Keratinocyte (primary cell): ENCODE results near the gene QPCTL. TPM values are rescaled to one million over a fixed set of nuclear protein-coding genes. Genes with fewer than 3 reads are reported as not detected.

Experiments used
- DNase-seq: peaks from one replicate; pipeline ENCODE4 v3.0.0-alpha.2; 2011; ENCODE audit warnings: low read depth, missing footprints, low spot score
- FAIRE-seq: peaks from 2 replicates; lab custom pipeline; 2011; peaks lifted over from hg19 to GRCh38; lab: Jason Lieb, UNC
- H2AFZ ChIP-seq: 2 replicates; pipeline ENCODE4 v1.6.0; 2012; ENCODE audit warnings: low read length, control low read depth, inconsistent platforms; ENCODE audit not compliant: control insufficient read depth
- H3K27ac ChIP-seq: 2 replicates; pipeline ENCODE4 v1.5.1; 2011; ENCODE audit warnings: low read length; ENCODE audit not compliant: control insufficient read depth, insufficient read depth
- H3K27me3 ChIP-seq: 3 replicates; pipeline ENCODE4 v1.6.0; 2011; ENCODE audit warnings: low read length; ENCODE audit not compliant: control insufficient read depth, insufficient read depth; ENCODE audit errors: extremely low read depth
- H3K36me3 ChIP-seq, 2 experiments: 2 replicates in 1 of 2; 3 replicates in 1 of 2; pipeline ENCODE4 v1.5.1; 2011; ENCODE audit warnings: low read length in 2 of 2, mild to moderate bottlenecking in 1 of 2; ENCODE audit not compliant: control insufficient read depth in 2 of 2, insufficient read depth in 2 of 2; ENCODE audit errors: extremely low read depth in 1 of 2
- H3K4me1 ChIP-seq: 3 replicates; pipeline ENCODE4 v1.5.1; 2011; ENCODE audit warnings: low read length; ENCODE audit not compliant: control insufficient read depth, insufficient read depth; ENCODE audit errors: extremely low read depth
- H3K4me2 ChIP-seq: 3 replicates; pipeline ENCODE4 v1.6.0; 2011; ENCODE audit warnings: low read depth, low read length; ENCODE audit not compliant: control insufficient read depth, insufficient read depth; ENCODE audit errors: extremely low read depth
- H3K4me3 ChIP-seq, 3 experiments: fragments of 200-600 bp in 1 of 3; sonication (generic) in 1 of 3; 2 replicates in 2 of 3; 3 replicates in 1 of 3; pipeline ENCODE4 v1.5.1; 2011 to 2016; ENCODE audit warnings: low read length in 3 of 3, mild to moderate bottlenecking in 3 of 3, control low read depth in 2 of 3, inconsistent platforms in 1 of 3, low read depth in 1 of 3, mixed read lengths in 1 of 3, mixed run types in 1 of 3, moderate library complexity in 1 of 3; ENCODE audit not compliant: control insufficient read depth in 2 of 3, insufficient read depth in 2 of 3; ENCODE audit errors: extremely low read depth in 1 of 3
- H3K79me2 ChIP-seq: 2 replicates; pipeline ENCODE4 v1.6.0; 2012; ENCODE audit warnings: low read length; ENCODE audit not compliant: control insufficient read depth, insufficient read depth
- H3K9ac ChIP-seq: 3 replicates; pipeline ENCODE4 v1.6.0; 2011; ENCODE audit warnings: low read length; ENCODE audit not compliant: control insufficient read depth, insufficient read depth; ENCODE audit errors: extremely low read depth
- H3K9me1 ChIP-seq: 3 replicates; pipeline ENCODE4 v1.6.0; 2011; ENCODE audit warnings: low read length; ENCODE audit not compliant: control insufficient read depth, insufficient read depth; ENCODE audit errors: extremely low read depth
- H3K9me3 ChIP-seq: 2 replicates; pipeline ENCODE4 v1.5.1; 2012; ENCODE audit warnings: low read depth, low read length; ENCODE audit not compliant: control insufficient read depth
- H4K20me1 ChIP-seq: 3 replicates; pipeline ENCODE4 v1.6.0; 2011; ENCODE audit warnings: low read length; ENCODE audit not compliant: control insufficient read depth, insufficient read depth; ENCODE audit errors: extremely low read depth
- EZH2 ChIP-seq: IDR thresholded peaks from one replicate; pipeline ENCODE4 v1.6.1; 2012; ENCODE audit warnings: inconsistent platforms, mild to moderate bottlenecking, low read length, moderate library complexity
- dilution Hi-C: fragments of 300-500 bp; cut with MboI; formaldehyde crosslinking; loops from one replicate; pipeline ENCODE4 v1.7.0; 2020; ENCODE audit warnings: low sequenced_read_pairs; ENCODE audit not compliant: extremely low pct_ligation_motif_present
- polyA plus RNA-seq, 5 experiments: library from polyadenylated mRNA; depleted of rRNA in 3 of 5; stranded (reverse) in 3 of 5; stranded (forward) in 1 of 5; unstranded in 1 of 5; fragments of >200 nt; gene quantifications; 1 replicate in 1 of 5; 2 replicates in 3 of 5; 3 replicates in 1 of 5; pipeline versions ENCODE4 v1.2.1 to v1.2.3, GENCODE V29; 2011 to 2012; ENCODE audit warnings: missing spikeins in 2 of 5, low read depth in 1 of 5, low replicate concordance in 1 of 5
- TF ChIP-seq, protein P1 (sequence below), 3 experiments: IDR thresholded peaks in 1 of 3; conservative IDR thresholded peaks in 1 of 3; optimal IDR thresholded peaks in 1 of 3; 2 replicates in 2 of 3; 3 replicates in 1 of 3; pipeline versions ENCODE3 to v1.5.1; 2011; ENCODE audit warnings: low read length in 3 of 3, mild to moderate bottlenecking in 3 of 3, moderate library complexity in 2 of 3, control low read depth in 1 of 3, inconsistent platforms in 1 of 3; ENCODE audit not compliant: insufficient read depth in 2 of 3; ENCODE audit errors: extremely low read depth in 1 of 3

The QPCTL gene
- polyA plus RNA-seq, 1 donor (not counting 4 experiments of a cell fraction or from before 2014, with no cell fraction given), result 11.9 TPM

DNA sequence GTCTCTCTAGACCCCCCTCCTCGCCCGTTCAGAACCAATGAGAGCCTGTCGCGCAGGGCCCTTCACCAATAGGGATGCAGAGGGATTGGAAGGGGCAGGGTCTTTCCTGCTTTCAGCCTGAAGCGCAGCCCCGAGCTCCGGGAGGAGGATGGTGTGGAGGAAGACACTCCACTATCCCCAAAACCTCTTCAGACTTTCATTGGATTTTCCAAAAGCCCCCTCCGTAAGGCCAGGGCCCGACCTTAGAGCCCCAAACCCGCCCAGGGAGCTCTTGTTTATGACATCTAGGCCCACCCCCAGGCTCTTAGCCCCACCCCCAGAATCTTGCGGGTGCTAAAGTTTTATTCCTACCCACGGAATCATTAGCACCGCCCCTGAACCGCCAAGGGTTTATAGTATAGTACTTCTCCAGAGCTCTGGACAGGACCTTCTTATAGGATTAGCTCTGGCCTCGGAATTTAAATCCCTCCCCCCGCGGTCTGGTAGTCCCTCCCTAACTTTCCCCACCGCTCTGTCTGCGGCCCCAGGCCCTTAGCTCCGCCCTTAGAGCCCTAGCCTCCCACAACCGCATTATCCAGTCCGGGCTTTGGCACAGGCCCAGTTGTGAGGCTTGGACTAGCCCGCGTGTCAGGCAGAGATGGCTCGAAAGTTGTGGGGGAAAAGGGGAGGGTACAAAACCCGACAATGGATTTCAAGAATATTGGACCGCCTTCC is 46.7 kb upstream of the QPCTL start:
- H3K4me1 ChIP-seq, result peaks cover 23% of the 10 kb centered on the region
- peak overlapping the region; percentile 29 for H2AFZ ChIP-seq
- FAIRE-seq (no peak), DNase-seq (no peak)
- H3K79me2 ChIP-seq, result no peaks in the 10 kb centered on the region
- H3K9me3 ChIP-seq, result no peaks in the 10 kb centered on the region
- no peak overlapping the region for H3K27ac ChIP-seq
- H3K36me3 ChIP-seq, result no peaks in the 10 kb centered on the region
- H3K4me3 ChIP-seq, result peak overlapping the region in 2 of 3 experiments; percentile 10 to 16
- H3K4me2 ChIP-seq, result peak overlapping the region; percentile 49
- peaks cover 2% of the 10 kb centered on the region for H3K27me3 ChIP-seq
- H3K9me1 ChIP-seq, result no peaks in the 10 kb centered on the region
- H4K20me1 ChIP-seq, result no peaks in the 10 kb centered on the region
- no peak for TF ChIP-seq EZH2
- TF ChIP-seq, protein P1, sequence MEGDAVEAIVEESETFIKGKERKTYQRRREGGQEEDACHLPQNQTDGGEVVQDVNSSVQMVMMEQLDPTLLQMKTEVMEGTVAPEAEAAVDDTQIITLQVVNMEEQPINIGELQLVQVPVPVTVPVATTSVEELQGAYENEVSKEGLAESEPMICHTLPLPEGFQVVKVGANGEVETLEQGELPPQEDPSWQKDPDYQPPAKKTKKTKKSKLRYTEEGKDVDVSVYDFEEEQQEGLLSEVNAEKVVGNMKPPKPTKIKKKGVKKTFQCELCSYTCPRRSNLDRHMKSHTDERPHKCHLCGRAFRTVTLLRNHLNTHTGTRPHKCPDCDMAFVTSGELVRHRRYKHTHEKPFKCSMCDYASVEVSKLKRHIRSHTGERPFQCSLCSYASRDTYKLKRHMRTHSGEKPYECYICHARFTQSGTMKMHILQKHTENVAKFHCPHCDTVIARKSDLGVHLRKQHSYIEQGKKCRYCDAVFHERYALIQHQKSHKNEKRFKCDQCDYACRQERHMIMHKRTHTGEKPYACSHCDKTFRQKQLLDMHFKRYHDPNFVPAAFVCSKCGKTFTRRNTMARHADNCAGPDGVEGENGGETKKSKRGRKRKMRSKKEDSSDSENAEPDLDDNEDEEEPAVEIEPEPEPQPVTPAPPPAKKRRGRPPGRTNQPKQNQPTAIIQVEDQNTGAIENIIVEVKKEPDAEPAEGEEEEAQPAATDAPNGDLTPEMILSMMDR (optimal IDR thresholded peaks at IDR 0.05 in 1 of 3, IDR thresholded peaks at IDR 0.05 in 1 of 3, conservative IDR thresholded peaks at IDR 0.05 in 1 of 3; ENCODE audit: extremely low read depth in 1 of 3, insufficient read depth in 2 of 3, low read length in 3 of 3), result no peak
- dilution Hi-C loops, result no loop called here
- no peak overlapping the region for H3K9ac ChIP-seq

DNA sequence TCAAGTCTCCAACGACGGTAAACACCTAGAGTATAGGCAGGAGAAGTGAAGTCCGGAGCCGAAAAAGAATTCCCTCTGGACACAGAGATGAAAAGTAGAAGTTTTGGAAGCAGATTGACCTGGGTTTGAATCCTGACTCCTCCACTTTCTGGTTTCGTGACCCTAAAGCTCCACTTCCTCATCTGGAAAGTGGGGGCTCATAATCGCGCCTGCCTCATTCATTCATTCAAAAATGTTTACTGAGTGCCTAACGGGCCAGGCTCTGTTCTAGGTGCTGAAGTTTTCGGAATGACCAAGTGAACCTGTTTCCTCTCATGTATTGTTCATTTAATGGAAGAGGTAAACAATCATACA is 46.1 kb upstream of the QPCTL start:
- no peaks in the 10 kb centered on the region for H3K79me2 ChIP-seq
- no peaks in the 10 kb centered on the region for H3K9me1 ChIP-seq
- no peak for TF ChIP-seq EZH2
- TF ChIP-seq, protein P1 (optimal IDR thresholded peaks at IDR 0.05 in 1 of 3, IDR thresholded peaks at IDR 0.05 in 1 of 3, conservative IDR thresholded peaks at IDR 0.05 in 1 of 3; ENCODE audit: extremely low read depth in 1 of 3, insufficient read depth in 2 of 3, low read length in 3 of 3), result no peak
- H4K20me1 ChIP-seq, result no peaks in the 10 kb centered on the region
- FAIRE-seq (no peak), DNase-seq (no peak)
- peaks cover 2% of the 10 kb centered on the region for H3K27me3 ChIP-seq
- no peaks in the 10 kb centered on the region for H3K36me3 ChIP-seq
- H3K4me3 ChIP-seq, result no peak overlapping the region
- no peak overlapping the region for H3K9ac ChIP-seq
- H2AFZ ChIP-seq, result no peak overlapping the region
- no peak overlapping the region for H3K27ac ChIP-seq
- dilution Hi-C loops, result no loop called here
- H3K4me1 ChIP-seq, result peaks cover 19% of the 10 kb centered on the region
- no peaks in the 10 kb centered on the region for H3K9me3 ChIP-seq
- H3K4me2 ChIP-seq, result peak overlapping the region; percentile 49
